Measurements from ENCODE around the gene MBNL1. TPM values are rescaled to one million over a fixed set of nuclear protein-coding genes. Genes with fewer than 3 reads are reported as not detected.
A peak's percentile ranks its signal among the peaks of the same experiment; 100 is the strongest.

The MBNL1 gene
- polyA plus RNA-seq, 3 donors: 190 to 204 (median 191) TPM

DNA sequence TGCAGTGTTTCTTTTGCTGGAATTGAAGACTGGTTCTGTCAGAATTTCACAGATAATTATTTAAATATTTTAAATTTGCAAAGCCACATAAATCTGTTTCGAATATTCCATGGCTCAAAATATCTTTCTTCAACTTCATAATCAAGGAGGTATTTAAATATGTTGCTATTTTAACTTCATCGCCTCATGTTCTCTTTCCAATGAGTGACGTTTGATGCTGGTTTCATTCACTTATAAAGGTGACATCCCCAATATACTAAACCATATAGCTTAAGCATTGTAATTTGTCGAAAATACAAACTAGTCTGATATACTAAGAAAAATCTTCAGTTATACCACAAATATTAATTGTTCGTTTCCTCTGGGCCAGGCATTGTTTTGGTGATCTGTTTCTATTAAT, 22.5 kb downstream of the MBNL1 start:
- peak overlapping the region in 1 of 2 donors; percentile 71 for H3K27ac ChIP-seq (ENCODE audit: low read depth in 1 of 2, low read length in 2 of 2)
- peaks cover 37 to 50% of the 10 kb centered on the region in 2 donors for H3K4me1 ChIP-seq (ENCODE audit: control insufficient read depth in 1 of 2, insufficient read depth in 2 of 2, low read length in 2 of 2)
- peaks cover 98% of the 10 kb centered on the region for H4K20me1 ChIP-seq (ENCODE audit: insufficient read depth, low read length)
- no peak overlapping the region for H2AFZ ChIP-seq (ENCODE audit: insufficient read depth, low read depth, low read length, poor library complexity, severe bottlenecking)
- peaks cover 99% of the 10 kb centered on the region for H3K79me2 ChIP-seq (ENCODE audit: insufficient read depth, low read length)
- H3K27me3 ChIP-seq (ENCODE audit: control insufficient read depth in 2 of 2, insufficient read depth in 2 of 2, low read length in 2 of 2): no peaks in the 10 kb centered on the region
- no peaks in the 10 kb centered on the region for H3K36me3 ChIP-seq (replicated peaks in 1 of 2; ENCODE audit: control insufficient read depth in 1 of 2, insufficient read depth in 2 of 2, low read length in 2 of 2)
- no peaks in the 10 kb centered on the region for H3K9me3 ChIP-seq (replicated peaks in 1 of 2; ENCODE audit: control insufficient read depth in 1 of 2, insufficient read depth in 1 of 2, low read length in 2 of 2)
- peak overlapping the region in 5 of 7 donors; percentile 7 to 76 (median 56) for H3K27ac Mint-ChIP-seq
- TF ChIP-seq, protein P1, sequence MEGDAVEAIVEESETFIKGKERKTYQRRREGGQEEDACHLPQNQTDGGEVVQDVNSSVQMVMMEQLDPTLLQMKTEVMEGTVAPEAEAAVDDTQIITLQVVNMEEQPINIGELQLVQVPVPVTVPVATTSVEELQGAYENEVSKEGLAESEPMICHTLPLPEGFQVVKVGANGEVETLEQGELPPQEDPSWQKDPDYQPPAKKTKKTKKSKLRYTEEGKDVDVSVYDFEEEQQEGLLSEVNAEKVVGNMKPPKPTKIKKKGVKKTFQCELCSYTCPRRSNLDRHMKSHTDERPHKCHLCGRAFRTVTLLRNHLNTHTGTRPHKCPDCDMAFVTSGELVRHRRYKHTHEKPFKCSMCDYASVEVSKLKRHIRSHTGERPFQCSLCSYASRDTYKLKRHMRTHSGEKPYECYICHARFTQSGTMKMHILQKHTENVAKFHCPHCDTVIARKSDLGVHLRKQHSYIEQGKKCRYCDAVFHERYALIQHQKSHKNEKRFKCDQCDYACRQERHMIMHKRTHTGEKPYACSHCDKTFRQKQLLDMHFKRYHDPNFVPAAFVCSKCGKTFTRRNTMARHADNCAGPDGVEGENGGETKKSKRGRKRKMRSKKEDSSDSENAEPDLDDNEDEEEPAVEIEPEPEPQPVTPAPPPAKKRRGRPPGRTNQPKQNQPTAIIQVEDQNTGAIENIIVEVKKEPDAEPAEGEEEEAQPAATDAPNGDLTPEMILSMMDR (IDR thresholded peaks at IDR 0.05): no peak
- H3K4me2 ChIP-seq (replicated peaks; ENCODE audit: extremely low read depth, low read length, poor library complexity, severe bottlenecking): no peak overlapping the region
- no peaks in the 10 kb centered on the region for H3K9me3 Mint-ChIP-seq
- intact Hi-C loops (cut with micrococcal nuclease): loop anchor here in 1 of 2 donors (10.0 kb wide), 1 partner anchor 46 kb away; no protein-coding TSS in a partner anchor
- WGBS (ENCODE audit: insufficient coverage): no CpG with 5 or more reads among the region's 5 CpGs
- peaks cover 60% of the 10 kb centered on the region for H3K4me1 Mint-ChIP-seq
- H3K27me3 Mint-ChIP-seq (ENCODE audit: low read depth in 3 of 3): no peaks in the 10 kb centered on the region
- no peak overlapping the region for H3K4me3 Mint-ChIP-seq
- H3K36me3 Mint-ChIP-seq: peaks cover 0 to 2% of the 10 kb centered on the region in 2 donors
- no peak for DNase-seq
- H3K4me3 ChIP-seq (replicated peaks in 1 of 3; ENCODE audit: low read depth in 2 of 3, low read length in 3 of 3): no peak overlapping the region
- H3K9ac ChIP-seq (ENCODE audit: insufficient read depth, low read length, poor library complexity, severe bottlenecking): no peak overlapping the region

DNA sequence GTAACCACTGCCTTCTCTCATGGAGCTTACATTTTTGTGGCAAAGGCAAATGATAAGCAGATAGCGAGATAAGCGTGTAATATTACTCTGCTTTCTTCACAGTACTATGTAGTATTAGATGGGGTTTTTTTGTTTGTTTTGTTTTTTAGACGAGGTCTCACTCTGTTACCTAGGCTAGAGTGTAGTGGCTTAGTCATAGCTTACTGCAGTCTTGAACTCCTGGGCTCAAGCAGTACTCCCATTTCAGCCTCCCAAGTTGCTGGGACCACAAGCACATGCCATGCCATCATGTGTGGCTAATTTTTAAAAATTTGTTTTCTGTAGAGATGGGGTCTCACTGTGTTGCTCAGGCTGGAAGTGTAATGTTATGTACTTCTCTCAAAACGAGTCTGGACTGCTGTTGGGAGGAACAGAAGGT, 22.9 kb downstream of the MBNL1 start:
- no peaks in the 10 kb centered on the region for H3K9me3 Mint-ChIP-seq
- no peaks in the 10 kb centered on the region for H3K9me3 ChIP-seq (replicated peaks in 1 of 2; ENCODE audit: control insufficient read depth in 1 of 2, insufficient read depth in 1 of 2, low read length in 2 of 2)
- no peak overlapping the region for H3K9ac ChIP-seq (ENCODE audit: insufficient read depth, low read length, poor library complexity, severe bottlenecking)
- peaks cover 100% of the 10 kb centered on the region for H4K20me1 ChIP-seq (ENCODE audit: insufficient read depth, low read length)
- peaks cover 0 to 2% of the 10 kb centered on the region in 2 donors for H3K36me3 Mint-ChIP-seq
- H3K27ac Mint-ChIP-seq: peak overlapping the region; percentile 7 to 76 (median 50)
- no peak overlapping the region for H3K4me3 ChIP-seq (replicated peaks in 1 of 3; ENCODE audit: low read depth in 2 of 3, low read length in 3 of 3)
- H3K79me2 ChIP-seq (ENCODE audit: insufficient read depth, low read length): peaks cover 100% of the 10 kb centered on the region
- no peak overlapping the region for H3K4me3 Mint-ChIP-seq
- H2AFZ ChIP-seq (ENCODE audit: insufficient read depth, low read depth, low read length, poor library complexity, severe bottlenecking): no peak overlapping the region
- H3K27ac ChIP-seq (ENCODE audit: low read depth in 1 of 2, low read length in 2 of 2): peak overlapping the region in 1 of 2 donors; percentile 71
- TF ChIP-seq, protein P1 (IDR thresholded peaks at IDR 0.05): no peak
- H3K27me3 ChIP-seq (ENCODE audit: control insufficient read depth in 2 of 2, insufficient read depth in 2 of 2, low read length in 2 of 2): no peaks in the 10 kb centered on the region
- WGBS (ENCODE audit: insufficient coverage): 50% methylated on average over 2 of the region's 4 CpGs
- no peak for DNase-seq
- H3K4me1 Mint-ChIP-seq: peaks cover 63% of the 10 kb centered on the region
- peaks cover 39 to 53% of the 10 kb centered on the region in 2 donors for H3K4me1 ChIP-seq (ENCODE audit: control insufficient read depth in 1 of 2, insufficient read depth in 2 of 2, low read length in 2 of 2)
- intact Hi-C loops (cut with micrococcal nuclease): loop anchor here in 1 of 2 donors (10.0 kb wide), 1 partner anchor 47 kb away; no protein-coding TSS in a partner anchor
- no peak overlapping the region for H3K4me2 ChIP-seq (replicated peaks; ENCODE audit: extremely low read depth, low read length, poor library complexity, severe bottlenecking)
- H3K27me3 Mint-ChIP-seq (ENCODE audit: low read depth in 3 of 3): no peaks in the 10 kb centered on the region
- H3K36me3 ChIP-seq (replicated peaks in 1 of 2; ENCODE audit: control insufficient read depth in 1 of 2, insufficient read depth in 2 of 2, low read length in 2 of 2): no peaks in the 10 kb centered on the region
